Dedifferentiated amniotic fluid mesenchymal stem cell (primary cell): ENCODE data around the gene DEFB112.

Experiments used
- DNase-seq: peaks from one replicate; pipeline ENCODE4 v3.0.0-alpha.2; 2016; ENCODE audit errors: extremely low spot score

Gene DEFB112

DNA sequence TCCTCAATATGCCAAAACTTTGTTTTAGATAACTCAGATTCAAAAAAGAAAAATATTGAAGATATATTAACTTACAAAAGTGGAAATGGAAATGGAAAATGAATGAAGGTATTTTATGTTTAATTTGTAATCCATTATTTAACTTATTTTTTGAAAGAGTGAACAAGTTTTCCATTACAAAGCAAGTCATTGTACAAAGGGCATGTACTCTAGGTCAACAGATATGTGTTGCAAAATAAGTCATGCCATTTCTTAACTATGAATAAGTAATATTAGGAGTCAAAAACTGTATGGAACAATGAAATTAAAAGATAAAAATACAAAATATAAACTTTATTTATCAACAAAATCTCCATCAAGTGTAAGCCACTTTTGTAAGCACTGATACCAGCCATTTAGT lies 54.5 kb downstream of the DEFB112 start:
- no peak for DNase-seq
